Measurements from ENCODE around the gene GRM1.

Gene GRM1

GRCh38 chr6:146359131-146359530, 330.3 kb downstream of the GRM1 start:
- H3K4me1 ChIP-seq (ENCODE audit: control insufficient read depth, insufficient read depth, low read length) = peaks cover 2% of the 10 kb centered on the region; the same call in 1 of the 2 replicates
- H3K36me3 ChIP-seq (ENCODE audit: control insufficient read depth, insufficient read depth, low read length) = no peaks in the 10 kb centered on the region
- no peak for DNase-seq (ENCODE audit: low read depth, low spot score)
- H3K9me3 ChIP-seq (ENCODE audit: control insufficient read depth, insufficient read depth, low read length) = no peaks in the 10 kb centered on the region
- H3K27ac ChIP-seq (ENCODE audit: low read length) = no peak overlapping the region
- H3K27me3 ChIP-seq (ENCODE audit: control insufficient read depth, insufficient read depth, low read length) = no peaks in the 10 kb centered on the region
- no peak overlapping the region for H3K4me3 ChIP-seq (ENCODE audit: low read length)

DNA sequence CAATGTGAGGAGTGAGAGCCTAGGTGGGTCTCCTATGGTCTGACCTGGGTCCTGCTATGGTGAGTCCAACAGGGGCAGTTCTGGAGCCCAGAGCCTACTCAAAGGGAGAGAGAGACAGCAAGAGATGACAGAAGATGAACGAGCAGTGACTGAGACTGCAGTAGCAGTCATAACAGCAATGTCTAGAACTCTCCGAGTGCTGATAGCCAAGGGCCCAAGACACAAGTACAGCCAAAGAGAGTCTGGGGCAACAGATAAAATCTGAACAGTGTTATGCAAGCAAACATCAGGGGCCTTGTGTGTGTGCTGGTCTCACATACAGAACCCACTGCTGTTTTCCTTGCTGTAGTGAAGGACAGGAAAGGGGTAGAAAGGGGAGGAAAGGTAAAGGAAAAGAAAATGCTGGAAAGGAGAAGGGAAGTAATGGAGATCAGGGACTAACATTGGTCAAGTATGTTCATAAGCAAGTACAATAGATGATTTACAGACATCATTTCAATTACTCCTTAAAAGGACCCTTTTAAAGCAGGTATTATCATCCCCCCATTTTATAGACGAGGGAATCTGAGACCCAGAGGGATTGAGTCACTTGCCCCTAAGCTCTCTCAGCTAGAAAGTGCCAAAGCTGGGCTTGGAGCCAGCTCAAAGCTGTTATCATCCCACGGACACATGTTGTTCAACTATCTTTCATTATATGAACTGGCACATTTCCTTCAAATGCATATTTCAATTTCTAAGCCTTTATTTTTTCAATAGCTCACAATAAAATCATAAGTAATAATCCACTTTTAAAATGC, 332.5 kb downstream of the GRM1 start:
- Histone ChIP-seq H3K36me3 (ENCODE audit: control insufficient read depth, insufficient read depth, low read length) (no peaks in the 10 kb centered on the region), H3K4me3 (ENCODE audit: low read length) (no peak overlapping the region), H3K9me3 (ENCODE audit: control insufficient read depth, insufficient read depth, low read length) (no peaks in the 10 kb centered on the region), H3K27ac (ENCODE audit: low read length) (no peak overlapping the region), H3K27me3 (ENCODE audit: control insufficient read depth, insufficient read depth, low read length) (no peaks in the 10 kb centered on the region), H3K4me1 (ENCODE audit: control insufficient read depth, insufficient read depth, low read length) (no peaks in the 10 kb centered on the region)
- no peak for DNase-seq (ENCODE audit: low read depth, low spot score)
- no CpG with 5 or more reads among the region's 4 CpGs for WGBS (ENCODE audit: insufficient coverage, insufficient read length)

GRCh38 chr6:146363838-146364607, 335.2 kb downstream of the GRM1 start:
- Histone ChIP-seq H3K4me1 (ENCODE audit: control insufficient read depth, insufficient read depth, low read length) (no peaks in the 10 kb centered on the region), H3K27ac (ENCODE audit: low read length) (no peak overlapping the region), H3K4me3 (ENCODE audit: low read length) (no peak overlapping the region), H3K27me3 (ENCODE audit: control insufficient read depth, insufficient read depth, low read length) (no peaks in the 10 kb centered on the region), H3K9me3 (ENCODE audit: control insufficient read depth, insufficient read depth, low read length) (no peaks in the 10 kb centered on the region), H3K36me3 (ENCODE audit: control insufficient read depth, insufficient read depth, low read length) (no peaks in the 10 kb centered on the region)
- no CpG with 5 or more reads among the region's 7 CpGs for WGBS (ENCODE audit: insufficient coverage, insufficient read length)
- no peak for DNase-seq (ENCODE audit: low read depth, low spot score)

- Histone ChIP-seq H3K36me3 (ENCODE audit: control insufficient read depth, insufficient read depth, low read length) (no peaks in the 10 kb centered on the region), H3K9me3 (ENCODE audit: control insufficient read depth, insufficient read depth, low read length) (no peaks in the 10 kb centered on the region), H3K27ac (ENCODE audit: low read length) (no peak overlapping the region), H3K4me3 (ENCODE audit: low read length) (no peak overlapping the region), H3K27me3 (ENCODE audit: control insufficient read depth, insufficient read depth, low read length) (no peaks in the 10 kb centered on the region), H3K4me1 (ENCODE audit: control insufficient read depth, insufficient read depth, low read length) (no peaks in the 10 kb centered on the region)
- WGBS (ENCODE audit: insufficient coverage, insufficient read length) = 100% methylated on average over 2 of the region's 3 CpGs
- no peak for DNase-seq (ENCODE audit: low read depth, low spot score)
Measured at GRCh38 chr6:146364816-146365594, 336.1 kb downstream of the GRM1 start.

DNA sequence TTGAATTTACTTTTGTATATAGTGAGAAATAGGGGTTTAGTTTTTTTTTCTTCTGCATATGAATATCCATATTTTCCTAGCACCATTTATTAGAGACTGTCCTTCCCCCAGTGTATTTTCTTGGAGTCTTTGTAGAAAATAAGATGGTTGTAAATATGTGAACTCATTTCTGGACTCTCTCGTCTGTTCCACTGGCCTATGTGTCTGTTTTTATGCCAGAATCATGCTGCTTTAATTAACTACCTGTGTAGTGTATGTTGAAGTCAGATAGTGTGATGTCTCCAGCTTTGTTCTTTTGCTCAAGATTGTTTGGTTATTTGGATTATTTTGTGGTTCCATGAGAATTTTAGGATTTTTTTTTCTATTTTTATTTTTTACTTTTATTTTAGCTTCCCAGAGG, 338.2 kb downstream of the GRM1 start:
- H3K27ac ChIP-seq (ENCODE audit: low read length) = no peak overlapping the region
- H3K4me1 ChIP-seq (ENCODE audit: control insufficient read depth, insufficient read depth, low read length) = no peaks in the 10 kb centered on the region
- DNase-seq (ENCODE audit: low read depth, low spot score) = no peak
- H3K36me3 ChIP-seq (ENCODE audit: control insufficient read depth, insufficient read depth, low read length) = no peaks in the 10 kb centered on the region
- WGBS (ENCODE audit: insufficient coverage, insufficient read length) = no CpG with 5 or more reads among the region's 1 CpG
- H3K4me3 ChIP-seq (ENCODE audit: low read length) = no peak overlapping the region
- H3K9me3 ChIP-seq (ENCODE audit: control insufficient read depth, insufficient read depth, low read length) = no peaks in the 10 kb centered on the region
- no peaks in the 10 kb centered on the region for H3K27me3 ChIP-seq (ENCODE audit: control insufficient read depth, insufficient read depth, low read length)

DNA sequence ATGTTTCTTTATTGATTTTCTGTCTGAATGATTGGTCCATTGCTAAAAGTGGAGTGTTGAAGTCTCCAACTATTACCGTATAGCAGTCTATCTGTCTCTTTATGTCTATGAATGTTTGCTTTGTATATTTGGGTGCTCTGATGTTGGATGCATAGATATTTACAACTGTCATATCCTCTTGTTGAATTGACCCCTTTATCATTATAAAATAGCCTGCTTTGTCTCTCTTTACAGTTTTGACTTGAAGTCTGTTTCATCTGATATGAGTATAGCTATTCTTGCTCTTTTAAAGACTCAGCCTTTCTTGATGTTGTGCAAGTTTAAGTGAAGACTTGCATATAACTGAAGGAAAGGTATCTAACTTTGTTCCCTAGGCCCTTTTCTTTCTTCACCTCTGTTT, 341.0 kb downstream of the GRM1 start:
- no peak for DNase-seq (ENCODE audit: low read depth, low spot score)
- H3K4me3 ChIP-seq (ENCODE audit: low read length) = no peak overlapping the region
- no peaks in the 10 kb centered on the region for H3K9me3 ChIP-seq (ENCODE audit: control insufficient read depth, insufficient read depth, low read length)
- WGBS (ENCODE audit: insufficient coverage, insufficient read length) = no CpG with 5 or more reads among the region's 1 CpG
- no peak overlapping the region for H3K27ac ChIP-seq (ENCODE audit: low read length)
- no peaks in the 10 kb centered on the region for H3K36me3 ChIP-seq (ENCODE audit: control insufficient read depth, insufficient read depth, low read length)
- H3K27me3 ChIP-seq (ENCODE audit: control insufficient read depth, insufficient read depth, low read length) = no peaks in the 10 kb centered on the region
- no peaks in the 10 kb centered on the region for H3K4me1 ChIP-seq (ENCODE audit: control insufficient read depth, insufficient read depth, low read length)

- WGBS (ENCODE audit: insufficient coverage, insufficient read length) = no CpG with 5 or more reads among the region's 3 CpGs
- no peak for DNase-seq (ENCODE audit: low read depth, low spot score)
- no peak overlapping the region for H3K4me3 ChIP-seq (ENCODE audit: low read length)
- no peaks in the 10 kb centered on the region for H3K4me1 ChIP-seq (ENCODE audit: control insufficient read depth, insufficient read depth, low read length)
- H3K27ac ChIP-seq (ENCODE audit: low read length) = no peak overlapping the region
- H3K9me3 ChIP-seq (ENCODE audit: control insufficient read depth, insufficient read depth, low read length) = no peaks in the 10 kb centered on the region; the same call in 1 of the 2 replicates
- H3K36me3 ChIP-seq (ENCODE audit: control insufficient read depth, insufficient read depth, low read length) = no peaks in the 10 kb centered on the region
- H3K27me3 ChIP-seq (ENCODE audit: control insufficient read depth, insufficient read depth, low read length) = no peaks in the 10 kb centered on the region
Measured at GRCh38 chr6:146381486-146381885, 352.6 kb downstream of the GRM1 start.

GRCh38 chr6:146388736-146389364, 360.0 kb downstream of the GRM1 start:
- no CpG with 5 or more reads among the region's 3 CpGs for WGBS (ENCODE audit: insufficient coverage, insufficient read length)
- H3K4me1 ChIP-seq (ENCODE audit: control insufficient read depth, insufficient read depth, low read length) = peaks cover 1% of the 10 kb centered on the region; the same call in 1 of the 2 replicates
- H3K36me3 ChIP-seq (ENCODE audit: control insufficient read depth, insufficient read depth, low read length) = no peaks in the 10 kb centered on the region
- H3K4me3 ChIP-seq (ENCODE audit: low read length) = no peak overlapping the region
- no peak overlapping the region for H3K27ac ChIP-seq (ENCODE audit: low read length)
- no peaks in the 10 kb centered on the region for H3K9me3 ChIP-seq (ENCODE audit: control insufficient read depth, insufficient read depth, low read length)
- no peak for DNase-seq (ENCODE audit: low read depth, low spot score)
- no peaks in the 10 kb centered on the region for H3K27me3 ChIP-seq (ENCODE audit: control insufficient read depth, insufficient read depth, low read length)

DNA sequence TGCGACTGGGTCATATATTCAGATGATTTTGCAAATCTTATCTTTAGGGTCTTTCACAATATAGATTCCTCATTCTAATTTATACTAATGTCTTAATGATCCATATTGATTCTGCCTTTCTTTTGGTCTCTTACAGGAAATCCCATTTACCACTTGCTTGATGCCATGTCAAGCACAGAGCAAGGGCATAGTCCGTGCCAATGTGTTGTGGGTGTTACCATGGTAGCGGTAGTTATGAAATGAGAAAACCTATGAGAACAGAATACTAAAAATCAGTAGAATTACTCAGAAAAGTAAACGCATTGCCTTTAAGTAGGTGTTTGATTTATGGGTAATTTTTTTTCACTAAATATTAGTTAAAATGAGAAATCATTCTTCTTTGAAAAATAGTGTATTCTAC, 360.9 kb downstream of the GRM1 start:
- Histone ChIP-seq H3K4me1 (ENCODE audit: control insufficient read depth, insufficient read depth, low read length) (peaks cover 1% of the 10 kb centered on the region; the same call in 1 of the 2 replicates), H3K36me3 (ENCODE audit: control insufficient read depth, insufficient read depth, low read length) (no peaks in the 10 kb centered on the region), H3K4me3 (ENCODE audit: low read length) (no peak overlapping the region), H3K27ac (ENCODE audit: low read length) (no peak overlapping the region), H3K27me3 (ENCODE audit: control insufficient read depth, insufficient read depth, low read length) (no peaks in the 10 kb centered on the region), H3K9me3 (ENCODE audit: control insufficient read depth, insufficient read depth, low read length) (no peaks in the 10 kb centered on the region)
- DNase-seq (ENCODE audit: low read depth, low spot score) = no peak
- WGBS (ENCODE audit: insufficient coverage, insufficient read length) = no CpG with 5 or more reads among the region's 4 CpGs

- no peaks in the 10 kb centered on the region for H3K4me1 ChIP-seq (ENCODE audit: control insufficient read depth, insufficient read depth, low read length)
- no peaks in the 10 kb centered on the region for H3K27me3 ChIP-seq (ENCODE audit: control insufficient read depth, insufficient read depth, low read length)
- H3K36me3 ChIP-seq (ENCODE audit: control insufficient read depth, insufficient read depth, low read length) = no peaks in the 10 kb centered on the region
- WGBS (ENCODE audit: insufficient coverage, insufficient read length) = no CpG with 5 or more reads among the region's 1 CpG
- no peak overlapping the region for H3K27ac ChIP-seq (ENCODE audit: low read length)
- no peaks in the 10 kb centered on the region for H3K9me3 ChIP-seq (ENCODE audit: control insufficient read depth, insufficient read depth, low read length)
- DNase-seq (ENCODE audit: low read depth, low spot score) = no peak
- H3K4me3 ChIP-seq (ENCODE audit: low read length) = no peak overlapping the region
Measured at GRCh38 chr6:146397638-146398037, 368.8 kb downstream of the GRM1 start.

Measured in iPS DF 6.9 (cell line).